ENCODE data around the gene FKBP14.

FKBP14 gene, protein sequence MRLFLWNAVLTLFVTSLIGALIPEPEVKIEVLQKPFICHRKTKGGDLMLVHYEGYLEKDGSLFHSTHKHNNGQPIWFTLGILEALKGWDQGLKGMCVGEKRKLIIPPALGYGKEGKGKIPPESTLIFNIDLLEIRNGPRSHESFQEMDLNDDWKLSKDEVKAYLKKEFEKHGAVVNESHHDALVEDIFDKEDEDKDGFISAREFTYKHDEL

DNA sequence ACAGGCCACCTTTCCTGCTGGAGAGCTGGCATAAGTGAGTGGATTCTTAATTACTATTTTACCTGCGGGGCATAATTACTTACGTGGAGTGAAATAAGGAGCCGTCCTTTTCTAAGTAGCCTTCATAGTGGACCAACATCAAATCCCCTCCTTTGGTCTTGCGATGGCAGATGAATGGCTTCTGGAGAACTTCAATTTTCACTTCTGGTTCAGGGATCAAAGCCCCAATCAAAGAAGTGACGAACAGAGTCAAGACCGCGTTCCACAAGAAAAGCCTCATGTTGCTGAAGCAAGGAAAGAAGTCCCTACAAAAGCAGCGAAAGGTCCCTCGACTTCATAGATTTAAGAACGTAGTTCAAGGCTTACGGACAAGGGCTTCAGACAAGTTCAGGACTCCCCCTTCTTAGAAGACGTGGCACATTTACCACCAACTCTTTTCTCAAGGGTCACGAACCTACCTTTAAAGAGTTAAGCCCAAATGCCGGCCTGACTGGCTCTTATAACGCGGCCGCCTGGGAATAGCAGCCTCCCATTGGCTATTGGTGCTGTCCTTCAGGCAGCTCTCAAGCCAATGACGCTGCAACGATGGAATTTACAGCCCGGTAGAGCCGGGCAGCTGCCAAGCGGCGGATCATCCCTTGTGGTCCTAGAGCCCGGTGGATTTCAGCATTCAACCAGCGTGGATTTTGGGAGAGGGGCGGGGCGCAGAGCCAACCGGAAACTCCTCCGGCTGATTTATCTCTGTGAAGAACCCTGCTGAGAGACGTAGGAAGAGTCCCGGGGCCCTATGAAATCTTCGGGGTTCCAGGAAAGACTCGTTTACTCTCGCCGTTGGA, at the start of gene FKBP14:
Gene FKBP14 (minus strand): TSS at position 474 of the 836 bp plus-strand sequence. CDS start 194 bp downstream, at position 280.
- TF ChIP-seq POLR2A (IDR thresholded peaks at IDR 0.05; ENCODE audit: low read length) (peak; percentile 75), GATA1 (IDR thresholded peaks at IDR 0.05; ENCODE audit: low read depth, low read length) (no peak)
- DNase-seq = peak; percentile 98 to 99

DNA sequence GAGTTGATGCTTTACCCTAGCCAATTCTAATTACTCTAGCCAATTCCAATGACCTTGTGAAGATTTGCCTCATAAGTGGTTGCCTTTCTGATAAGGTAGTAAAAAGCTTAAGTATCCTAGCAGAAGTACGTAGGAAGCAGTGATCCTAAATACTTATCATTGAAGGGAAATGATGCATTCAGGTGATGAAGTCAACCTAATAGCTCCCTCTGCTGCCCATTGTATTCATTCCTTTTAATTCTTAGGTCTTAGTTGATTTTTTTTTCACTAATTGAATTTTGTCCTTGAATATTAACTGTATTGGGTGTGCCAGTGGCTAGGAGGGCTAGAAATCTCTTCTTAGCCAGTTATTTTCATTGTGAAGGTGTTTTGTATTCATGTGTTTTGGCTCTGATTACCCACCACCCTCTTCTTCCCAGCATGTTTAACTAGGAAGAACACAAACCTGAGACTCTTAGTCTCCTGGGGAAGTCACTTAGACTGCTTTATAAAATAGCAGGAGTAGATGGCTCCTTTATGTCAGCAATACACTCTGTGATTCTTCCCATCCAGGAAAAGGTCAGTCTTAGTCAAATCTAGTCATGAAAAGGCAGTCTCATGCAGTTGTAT, 48.0 kb upstream of the FKBP14 start:
- TF ChIP-seq GATA1 (IDR thresholded peaks at IDR 0.05; ENCODE audit: low read depth, low read length) (no peak), POLR2A (IDR thresholded peaks at IDR 0.05; ENCODE audit: low read length) (no peak)
- peak; percentile 46 to 57 for DNase-seq

DNA sequence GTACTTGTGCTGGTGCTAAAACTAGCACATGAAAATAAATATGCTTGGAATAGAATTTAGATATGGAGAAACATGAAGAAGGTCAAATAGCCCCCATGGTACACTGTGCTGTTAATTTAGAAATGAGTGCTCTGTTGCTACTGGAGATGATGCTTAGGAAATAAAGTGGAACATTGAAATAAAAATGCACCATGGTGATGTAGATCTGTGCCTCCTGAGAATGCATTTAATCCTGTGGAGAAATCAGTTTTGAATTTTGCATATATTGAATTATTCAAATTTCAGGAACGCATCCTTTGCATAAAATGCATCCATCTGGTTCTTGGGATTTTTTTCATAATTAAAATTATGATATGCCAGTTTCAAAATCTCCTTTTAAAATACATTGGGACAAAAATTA, 46.2 kb upstream of the FKBP14 start:
- DNase-seq = no peak
- TF ChIP-seq GATA1 (IDR thresholded peaks at IDR 0.05; ENCODE audit: low read depth, low read length) (no peak), POLR2A (IDR thresholded peaks at IDR 0.05; ENCODE audit: low read length) (no peak)

DNA sequence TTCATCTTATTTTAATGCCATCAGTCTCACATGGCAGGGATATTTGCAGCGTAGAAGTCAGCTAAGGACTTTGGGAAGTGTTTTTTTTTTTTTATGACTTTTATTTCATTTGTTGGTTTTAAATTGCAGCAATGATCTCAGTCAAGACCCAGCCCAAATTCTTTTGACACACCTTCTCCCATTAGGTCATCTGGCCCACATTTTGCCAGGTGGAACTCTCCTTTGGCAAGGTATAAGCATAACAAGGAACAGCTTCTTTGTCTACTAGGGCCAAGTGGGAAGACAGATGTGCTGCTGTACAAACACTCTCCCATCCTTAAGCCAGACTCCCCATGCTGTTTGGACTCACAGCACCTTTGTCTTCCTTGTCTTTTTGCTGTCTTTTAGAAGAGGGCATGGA, 43.5 kb upstream of the FKBP14 start:
- no peak for DNase-seq
- no peak for TF ChIP-seq GATA1 (IDR thresholded peaks at IDR 0.05; ENCODE audit: low read depth, low read length)
- TF ChIP-seq POLR2A (IDR thresholded peaks at IDR 0.05; ENCODE audit: low read length) = no peak

DNA sequence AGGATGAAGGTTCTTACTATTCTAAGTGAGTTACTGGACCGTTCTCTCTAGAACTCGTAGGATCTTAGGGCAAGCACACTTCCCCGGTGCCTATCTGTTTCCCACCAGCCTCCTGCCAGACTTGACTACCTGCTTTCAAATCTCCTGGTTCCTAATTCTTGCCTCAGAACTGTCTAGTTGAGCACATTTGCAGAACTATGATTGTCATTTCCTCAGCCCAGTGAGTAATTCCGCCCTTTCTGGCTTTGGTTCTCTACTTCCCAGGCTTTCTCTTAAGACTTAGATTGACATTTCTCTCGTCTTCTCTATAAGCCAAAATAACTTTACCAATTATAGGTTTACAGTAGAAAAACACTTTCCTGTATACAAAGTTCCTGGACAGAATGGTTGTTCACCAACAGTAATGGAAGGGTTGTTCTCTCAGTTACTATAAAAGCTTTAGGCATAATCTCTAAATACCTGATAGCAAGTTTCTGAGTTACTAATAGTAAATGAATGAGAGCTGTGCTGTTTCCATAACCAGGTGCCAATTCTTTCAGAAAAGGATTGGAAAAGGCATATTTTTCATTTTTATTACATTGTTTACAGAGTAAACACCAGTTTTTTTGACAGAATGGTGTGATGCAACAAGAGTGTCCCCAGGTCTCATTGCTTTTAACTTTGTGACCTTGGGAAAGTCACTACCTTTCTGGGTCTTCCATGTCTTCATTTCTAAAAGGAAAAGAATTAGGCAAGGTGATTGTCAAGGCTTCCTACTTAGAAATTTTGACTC, 42.8 kb upstream of the FKBP14 start:
- TF ChIP-seq GATA1 (IDR thresholded peaks at IDR 0.05; ENCODE audit: low read depth, low read length) (no peak), POLR2A (IDR thresholded peaks at IDR 0.05; ENCODE audit: low read length) (no peak)
- DNase-seq = no peak

DNA sequence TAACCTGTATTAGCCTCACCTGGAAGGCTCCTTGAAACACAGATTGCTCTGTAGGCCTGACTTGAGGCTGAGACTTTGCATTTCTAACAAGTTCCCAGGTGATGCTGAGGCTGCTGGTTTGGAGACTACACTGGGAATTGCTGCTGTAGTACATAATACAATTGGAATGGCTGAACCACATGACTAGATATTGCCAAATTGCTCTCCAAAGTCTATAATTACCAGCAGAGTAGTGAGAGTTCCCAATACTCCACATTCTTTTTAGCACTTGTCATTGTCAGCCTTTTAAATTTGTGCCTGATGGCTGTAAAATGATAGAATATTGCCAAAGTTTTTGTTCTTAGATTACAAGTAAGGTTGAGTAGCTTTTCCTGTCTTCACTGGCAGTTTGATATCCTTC, 41.6 kb upstream of the FKBP14 start:
- TF ChIP-seq POLR2A (IDR thresholded peaks at IDR 0.05; ENCODE audit: low read length) (no peak), GATA1 (IDR thresholded peaks at IDR 0.05; ENCODE audit: low read depth, low read length) (no peak)
- DNase-seq = no peak

DNA sequence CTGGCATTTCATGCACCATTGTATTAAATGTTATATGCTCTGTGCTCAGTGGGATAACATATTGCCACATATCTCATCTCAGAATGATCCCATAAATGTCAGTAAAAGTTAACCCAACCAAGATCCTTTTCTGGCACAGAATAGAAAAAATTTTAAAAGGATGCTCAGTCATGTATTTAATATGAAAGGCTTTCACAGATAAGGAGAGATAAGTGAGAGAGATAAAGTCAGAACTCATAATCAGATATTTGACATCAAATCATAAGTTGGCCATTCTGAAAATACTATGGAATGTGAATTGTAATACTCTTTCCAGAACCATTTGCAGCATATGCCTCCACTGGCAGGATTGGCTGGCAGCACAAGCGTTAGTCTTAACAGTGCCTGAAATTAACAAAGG, 40.2 kb upstream of the FKBP14 start:
- DNase-seq = no peak
- TF ChIP-seq GATA1 (IDR thresholded peaks at IDR 0.05; ENCODE audit: low read depth, low read length) (no peak), POLR2A (IDR thresholded peaks at IDR 0.05; ENCODE audit: low read length) (no peak)

DNA sequence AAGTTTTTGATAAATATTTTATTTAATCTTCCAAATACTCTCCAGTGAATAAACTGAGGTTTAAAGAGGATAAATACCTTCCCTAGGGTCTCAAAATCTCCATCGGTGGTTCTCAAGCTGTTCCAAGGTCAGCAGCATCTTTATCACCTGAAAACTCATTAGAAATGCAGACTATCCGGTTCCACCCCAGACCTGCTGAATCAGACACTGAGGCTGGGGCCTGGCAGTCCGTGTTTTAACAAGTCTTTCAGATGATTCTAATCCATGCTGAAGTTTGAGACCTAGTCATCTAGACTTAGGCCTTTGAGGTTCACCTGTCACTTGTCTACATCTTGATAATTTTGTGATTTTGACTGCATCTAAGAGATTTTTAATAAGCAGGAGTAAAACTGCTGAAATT, 39.2 kb upstream of the FKBP14 start:
- TF ChIP-seq POLR2A (IDR thresholded peaks at IDR 0.05; ENCODE audit: low read length) (no peak), GATA1 (IDR thresholded peaks at IDR 0.05; ENCODE audit: low read depth, low read length) (no peak)
- DNase-seq = no peak

DNA sequence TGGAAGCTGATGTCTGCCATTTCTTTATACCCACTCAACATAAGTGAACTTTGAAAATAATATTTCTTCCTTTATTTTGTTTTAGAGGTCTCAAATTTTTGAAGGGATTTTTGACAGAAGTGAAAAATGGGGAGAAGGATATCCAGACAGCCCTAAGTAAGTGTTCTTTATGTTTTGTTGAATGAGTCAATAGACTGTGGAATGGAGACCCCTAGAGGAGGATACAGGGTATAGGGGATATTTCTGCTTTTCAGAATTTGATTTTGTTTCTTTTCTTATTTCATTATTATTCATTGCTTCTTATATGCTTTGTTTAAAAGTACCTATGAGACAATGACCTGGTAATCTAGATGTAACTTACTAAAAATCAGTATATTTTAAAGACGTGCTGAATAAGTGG, 36.1 kb upstream of the FKBP14 start:
- no peak for TF ChIP-seq POLR2A (IDR thresholded peaks at IDR 0.05; ENCODE audit: low read length)
- no peak for TF ChIP-seq GATA1 (IDR thresholded peaks at IDR 0.05; ENCODE audit: low read depth, low read length)
- peak; percentile 44 to 61 for DNase-seq

DNA sequence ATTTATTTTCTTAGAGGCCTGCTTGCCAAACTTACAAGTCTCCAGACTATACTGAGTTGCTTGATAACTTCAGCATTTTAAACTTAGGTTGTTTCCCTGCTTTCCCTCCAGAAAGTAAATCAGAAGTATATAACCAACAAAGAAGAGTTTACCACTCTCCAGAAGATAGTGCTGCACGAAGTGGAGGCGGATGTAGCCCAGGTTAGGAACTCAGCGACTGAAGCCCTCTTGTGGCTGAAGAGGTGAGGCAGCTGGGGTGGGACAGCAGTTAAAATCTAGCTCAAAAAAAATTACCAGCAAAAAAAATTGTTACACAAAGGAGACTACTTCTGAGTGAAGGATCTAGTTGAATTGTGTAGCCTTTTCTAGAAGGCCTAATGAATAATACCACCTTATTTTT, 35.3 kb upstream of the FKBP14 start:
- peak; percentile 37 to 46 for DNase-seq

DNA sequence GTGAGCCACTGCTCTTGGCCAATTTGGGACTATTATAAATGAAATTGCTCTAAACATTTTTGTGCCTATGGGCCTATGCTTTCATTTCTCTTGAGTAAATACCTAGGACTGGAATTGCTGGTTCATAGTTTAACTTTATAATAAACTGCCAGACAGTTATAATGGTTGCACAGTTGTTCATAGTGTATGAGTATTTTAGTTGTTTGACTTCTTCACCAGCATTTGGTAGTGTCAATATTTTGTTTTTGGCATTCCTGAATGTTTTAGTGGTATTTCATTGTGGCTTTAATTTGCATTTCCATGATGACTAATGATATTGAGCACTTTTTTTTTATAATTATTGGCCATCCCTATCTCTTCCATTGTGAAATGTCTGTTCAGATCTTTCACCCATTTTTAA, 31.2 kb upstream of the FKBP14 start:
- no peak for DNase-seq
- TF ChIP-seq POLR2A (IDR thresholded peaks at IDR 0.05; ENCODE audit: low read length) = no peak
- no peak for TF ChIP-seq GATA1 (IDR thresholded peaks at IDR 0.05; ENCODE audit: low read depth, low read length)

DNA sequence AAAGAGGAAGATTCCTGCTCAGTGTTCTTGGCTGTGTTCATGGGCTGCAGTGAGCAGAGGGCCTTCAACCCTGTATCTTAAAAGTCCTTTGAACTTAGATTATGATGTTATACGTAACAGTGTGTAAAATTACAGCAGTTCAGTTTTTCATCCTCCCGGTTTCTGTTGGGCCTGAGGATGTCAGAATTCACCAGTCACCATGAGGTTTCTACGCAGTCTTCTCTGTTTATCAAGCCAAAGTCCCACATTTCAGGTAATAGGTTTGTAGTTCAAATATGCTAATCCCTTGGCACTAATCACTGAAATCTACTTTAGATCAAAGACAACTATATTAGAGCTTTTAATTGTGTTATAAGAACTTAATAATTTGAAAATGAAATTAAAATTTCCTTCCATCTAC, 26.6 kb upstream of the FKBP14 start:
- no peak for DNase-seq
- TF ChIP-seq POLR2A (IDR thresholded peaks at IDR 0.05; ENCODE audit: low read length) = no peak
- TF ChIP-seq GATA1 (IDR thresholded peaks at IDR 0.05; ENCODE audit: low read depth, low read length) = no peak

DNA sequence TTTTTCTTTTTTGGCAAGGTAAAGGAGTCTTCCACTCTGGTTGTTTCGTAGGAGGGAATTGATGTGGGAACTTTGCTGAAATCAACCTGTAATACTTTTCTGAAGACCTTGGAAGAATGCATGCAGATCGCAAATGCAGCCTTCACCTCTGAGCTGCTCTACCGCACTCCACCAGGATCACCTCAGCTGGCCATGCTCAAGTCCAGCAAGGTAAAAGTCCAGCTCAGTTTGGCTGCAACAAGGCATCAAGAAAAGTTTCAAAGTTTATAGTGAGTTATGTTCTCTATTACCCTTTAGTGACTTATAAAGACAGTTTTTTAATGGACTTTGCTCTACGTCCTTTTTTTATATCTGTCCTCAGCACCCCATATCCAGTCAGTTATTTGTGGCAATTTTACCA, 22.7 kb upstream of the FKBP14 start:
- DNase-seq = no peak
- no peak for TF ChIP-seq POLR2A (IDR thresholded peaks at IDR 0.05; ENCODE audit: low read length)
- no peak for TF ChIP-seq GATA1 (IDR thresholded peaks at IDR 0.05; ENCODE audit: low read depth, low read length)

DNA sequence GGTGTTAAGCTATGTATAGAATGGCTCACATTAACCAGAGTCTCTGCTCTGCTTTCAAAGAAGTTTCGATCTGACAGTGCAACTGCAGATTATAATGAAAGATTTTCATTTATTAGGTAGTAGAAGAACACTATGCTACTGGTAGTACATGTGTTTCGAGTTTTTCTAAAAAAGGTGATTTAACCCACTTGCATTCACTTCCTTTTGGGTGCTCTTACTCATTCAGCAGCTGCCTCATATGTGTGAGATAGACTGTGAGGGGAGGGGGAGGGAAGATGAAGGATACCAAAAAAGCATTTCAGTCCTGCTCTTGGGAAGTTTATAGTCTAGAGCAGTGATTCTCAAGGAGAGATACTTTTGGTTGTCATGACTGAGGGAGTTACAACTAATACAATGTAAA, 22.1 kb upstream of the FKBP14 start:
- no peak for DNase-seq
- TF ChIP-seq GATA1 (IDR thresholded peaks at IDR 0.05; ENCODE audit: low read depth, low read length) = no peak
- TF ChIP-seq POLR2A (IDR thresholded peaks at IDR 0.05; ENCODE audit: low read length) = no peak

Measured in erythroblast (primary cell).